Measurements from ENCODE around the gene USP10.

Gene USP10

DNA sequence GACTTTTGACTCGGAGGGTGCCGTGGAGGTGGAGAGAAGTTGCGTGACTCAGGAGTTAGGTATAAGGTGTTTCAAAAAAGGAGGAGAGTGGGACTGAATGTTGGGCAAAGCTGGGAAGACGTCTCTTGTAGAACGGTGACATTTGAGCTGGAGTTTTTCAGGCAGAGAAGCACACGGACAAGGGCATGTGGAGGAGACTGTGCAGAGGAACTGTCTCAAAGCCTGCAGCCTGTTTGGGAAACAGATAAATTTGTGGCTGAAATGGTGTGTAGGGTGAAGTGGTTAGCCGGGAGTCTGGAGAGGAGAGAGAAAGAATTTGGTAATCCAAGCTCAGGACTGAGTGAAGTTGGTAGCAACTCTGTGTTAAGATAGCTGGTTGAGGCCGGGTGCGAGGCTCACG lies 9.8 kb downstream of the USP10 start:
- DNase-seq, result no peak
- Histone ChIP-seq H3K27ac (ENCODE audit: low read length, poor library complexity, severe bottlenecking) (no peak overlapping the region), H2BK5ac (ENCODE audit: low read depth, low read length, poor library complexity, severe bottlenecking) (no peak overlapping the region), H3K79me1 (replicated peaks; ENCODE audit: low read length, poor library complexity, severe bottlenecking) (no peaks in the 10 kb centered on the region), H3K36me3 (ENCODE audit: control insufficient read depth in 1 of 2, insufficient read depth in 2 of 2, low read depth in 1 of 2, low read length in 2 of 2) (peaks cover 6 to 9% of the 10 kb centered on the region in 2 experiments), H3K23ac (ENCODE audit: low read length in 2 of 2) (no peak overlapping the region), H2BK15ac (ENCODE audit: low read depth, poor library complexity, severe bottlenecking) (no peak overlapping the region), H2AK5ac (ENCODE audit: low read length, severe bottlenecking) (no peak overlapping the region), H3K9me3 (ENCODE audit: control insufficient read depth, low read length) (no peaks in the 10 kb centered on the region), H3K4me3 (ENCODE audit: insufficient read depth in 1 of 2, low read depth in 1 of 2, low read length in 2 of 2) (no peak overlapping the region), H3K27me3 (ENCODE audit: control insufficient read depth in 1 of 2, insufficient read depth in 1 of 2, low read length in 2 of 2) (no peaks in the 10 kb centered on the region), H3K4ac (ENCODE audit: low read depth in 1 of 2, low read length in 2 of 2) (no peak overlapping the region), H2BK12ac (ENCODE audit: low read length in 2 of 2) (no peak overlapping the region), H3K4me2 (ENCODE audit: low read length, poor library complexity, severe bottlenecking) (no peak overlapping the region), H3K4me1 (ENCODE audit: control insufficient read depth, insufficient read depth, low read depth, low read length) (peaks cover 21% of the 10 kb centered on the region), H3K18ac (ENCODE audit: low read depth in 1 of 2, low read length in 2 of 2) (no peak overlapping the region), H3K9ac (ENCODE audit: low read length) (no peak overlapping the region), H4K8ac (ENCODE audit: low read length) (no peak overlapping the region), H2BK120ac (ENCODE audit: low read depth, low read length) (no peak overlapping the region), H3K14ac (ENCODE audit: low read length in 2 of 2) (no peak overlapping the region), H4K91ac (ENCODE audit: low read length) (no peak overlapping the region), H2AFZ (ENCODE audit: low read depth, low read length) (no peak overlapping the region)
- WGBS, result 86% methylated on average over 10 of the region's 10 CpGs

DNA sequence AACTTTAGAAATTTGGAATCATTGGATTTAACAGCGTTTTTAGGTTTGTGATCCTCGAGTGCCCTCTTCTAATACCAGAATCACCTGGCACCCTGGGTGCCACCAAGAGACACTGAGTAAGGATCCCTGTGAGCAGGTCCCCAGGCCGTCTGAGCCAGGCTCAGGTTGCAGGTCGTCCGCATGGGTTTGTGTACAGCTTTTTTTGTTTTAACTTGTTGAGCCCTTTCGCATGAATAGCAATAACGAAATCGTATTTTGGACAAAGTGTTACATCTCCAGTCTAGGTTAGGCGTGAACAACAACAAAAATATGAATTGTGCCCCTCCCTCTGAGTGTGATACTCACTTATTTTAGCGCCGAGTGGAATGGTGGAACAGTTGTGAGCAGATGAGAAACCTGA lies 10.9 kb downstream of the USP10 start:
- Histone ChIP-seq H3K4ac (ENCODE audit: low read depth in 1 of 2, low read length in 2 of 2) (no peak overlapping the region), H4K8ac (ENCODE audit: low read length) (no peak overlapping the region), H3K18ac (ENCODE audit: low read depth in 1 of 2, low read length in 2 of 2) (no peak overlapping the region), H2BK5ac (ENCODE audit: low read depth, low read length, poor library complexity, severe bottlenecking) (no peak overlapping the region), H3K4me2 (ENCODE audit: low read length, poor library complexity, severe bottlenecking) (no peak overlapping the region), H3K9me3 (ENCODE audit: control insufficient read depth, low read length) (no peaks in the 10 kb centered on the region), H2BK12ac (ENCODE audit: low read length in 2 of 2) (no peak overlapping the region), H3K27me3 (ENCODE audit: control insufficient read depth in 1 of 2, insufficient read depth in 1 of 2, low read length in 2 of 2) (no peaks in the 10 kb centered on the region), H3K36me3 (ENCODE audit: control insufficient read depth in 1 of 2, insufficient read depth in 2 of 2, low read depth in 1 of 2, low read length in 2 of 2) (peaks cover 6 to 9% of the 10 kb centered on the region in 2 experiments), H3K23ac (ENCODE audit: low read length in 2 of 2) (no peak overlapping the region), H2AK5ac (ENCODE audit: low read length, severe bottlenecking) (no peak overlapping the region), H2BK120ac (ENCODE audit: low read depth, low read length) (no peak overlapping the region), H3K9ac (ENCODE audit: low read length) (no peak overlapping the region), H3K14ac (ENCODE audit: low read length in 2 of 2) (no peak overlapping the region), H3K79me1 (replicated peaks; ENCODE audit: low read length, poor library complexity, severe bottlenecking) (no peaks in the 10 kb centered on the region), H2AFZ (ENCODE audit: low read depth, low read length) (no peak overlapping the region), H3K4me1 (ENCODE audit: control insufficient read depth, insufficient read depth, low read depth, low read length) (peaks cover 18% of the 10 kb centered on the region), H4K91ac (ENCODE audit: low read length) (no peak overlapping the region), H3K27ac (ENCODE audit: low read length, poor library complexity, severe bottlenecking) (no peak overlapping the region), H3K4me3 (ENCODE audit: insufficient read depth in 1 of 2, low read depth in 1 of 2, low read length in 2 of 2) (no peak overlapping the region), H2BK15ac (ENCODE audit: low read depth, poor library complexity, severe bottlenecking) (no peak overlapping the region)
- 92% methylated on average over 11 of the region's 11 CpGs for WGBS
- no peak for DNase-seq

DNA sequence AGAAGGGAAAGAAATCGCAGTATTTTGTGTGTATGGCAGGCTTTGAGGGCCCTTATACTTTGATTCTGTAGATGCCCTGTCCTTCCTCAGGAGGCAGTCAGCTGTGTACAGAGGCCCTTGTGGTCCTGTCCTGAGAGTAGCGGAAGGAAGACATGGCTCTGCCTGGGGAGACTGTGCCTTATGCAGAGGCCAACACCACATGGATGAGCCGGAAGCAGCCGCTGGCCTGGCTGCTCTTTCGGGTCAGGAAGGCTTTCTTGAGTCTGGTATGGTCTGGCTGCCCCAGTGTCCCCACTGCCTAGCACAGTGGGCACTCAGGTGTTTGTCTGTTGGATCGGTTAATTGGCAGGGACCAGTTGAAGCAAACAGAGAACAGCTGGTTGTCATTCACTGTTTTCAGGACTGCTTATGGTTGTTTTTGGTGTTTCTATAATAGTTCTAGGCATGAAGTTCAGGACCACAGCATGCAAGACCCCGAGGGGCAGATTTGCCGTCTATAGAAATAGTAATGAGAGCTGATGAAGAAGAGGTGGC lies 12.4 kb downstream of the USP10 start:
- no peak overlapping the region for H4K91ac ChIP-seq (ENCODE audit: low read length)
- no peak overlapping the region for H2BK5ac ChIP-seq (ENCODE audit: low read depth, low read length, poor library complexity, severe bottlenecking)
- no peak overlapping the region for H3K18ac ChIP-seq (ENCODE audit: low read depth in 1 of 2, low read length in 2 of 2)
- no peaks in the 10 kb centered on the region for H3K27me3 ChIP-seq (ENCODE audit: control insufficient read depth in 1 of 2, insufficient read depth in 1 of 2, low read length in 2 of 2)
- H3K36me3 ChIP-seq (ENCODE audit: control insufficient read depth in 1 of 2, insufficient read depth in 2 of 2, low read depth in 1 of 2, low read length in 2 of 2), result peaks cover 12 to 14% of the 10 kb centered on the region in 2 experiments
- no peak overlapping the region for H4K8ac ChIP-seq (ENCODE audit: low read length)
- H2BK12ac ChIP-seq (ENCODE audit: low read length in 2 of 2), result no peak overlapping the region
- 96% methylated on average over 8 of the region's 8 CpGs for WGBS
- H3K4me3 ChIP-seq (ENCODE audit: insufficient read depth in 1 of 2, low read depth in 1 of 2, low read length in 2 of 2), result no peak overlapping the region
- H3K4me1 ChIP-seq (ENCODE audit: control insufficient read depth, insufficient read depth, low read depth, low read length), result peaks cover 22% of the 10 kb centered on the region
- DNase-seq, result no peak
- H3K9ac ChIP-seq (ENCODE audit: low read length), result no peak overlapping the region
- H2AFZ ChIP-seq (ENCODE audit: low read depth, low read length), result no peak overlapping the region
- no peaks in the 10 kb centered on the region for H3K79me1 ChIP-seq (replicated peaks; ENCODE audit: low read length, poor library complexity, severe bottlenecking)
- no peak overlapping the region for H3K27ac ChIP-seq (ENCODE audit: low read length, poor library complexity, severe bottlenecking)
- H3K14ac ChIP-seq (ENCODE audit: low read length in 2 of 2), result no peak overlapping the region
- H3K23ac ChIP-seq (ENCODE audit: low read length in 2 of 2), result no peak overlapping the region
- no peak overlapping the region for H2BK15ac ChIP-seq (ENCODE audit: low read depth, poor library complexity, severe bottlenecking)
- H3K4me2 ChIP-seq (ENCODE audit: low read length, poor library complexity, severe bottlenecking), result no peak overlapping the region
- no peaks in the 10 kb centered on the region for H3K9me3 ChIP-seq (ENCODE audit: control insufficient read depth, low read length)
- no peak overlapping the region for H2BK120ac ChIP-seq (ENCODE audit: low read depth, low read length)
- no peak overlapping the region for H3K4ac ChIP-seq (ENCODE audit: low read depth in 1 of 2, low read length in 2 of 2)
- no peak overlapping the region for H2AK5ac ChIP-seq (ENCODE audit: low read length, severe bottlenecking)

DNA sequence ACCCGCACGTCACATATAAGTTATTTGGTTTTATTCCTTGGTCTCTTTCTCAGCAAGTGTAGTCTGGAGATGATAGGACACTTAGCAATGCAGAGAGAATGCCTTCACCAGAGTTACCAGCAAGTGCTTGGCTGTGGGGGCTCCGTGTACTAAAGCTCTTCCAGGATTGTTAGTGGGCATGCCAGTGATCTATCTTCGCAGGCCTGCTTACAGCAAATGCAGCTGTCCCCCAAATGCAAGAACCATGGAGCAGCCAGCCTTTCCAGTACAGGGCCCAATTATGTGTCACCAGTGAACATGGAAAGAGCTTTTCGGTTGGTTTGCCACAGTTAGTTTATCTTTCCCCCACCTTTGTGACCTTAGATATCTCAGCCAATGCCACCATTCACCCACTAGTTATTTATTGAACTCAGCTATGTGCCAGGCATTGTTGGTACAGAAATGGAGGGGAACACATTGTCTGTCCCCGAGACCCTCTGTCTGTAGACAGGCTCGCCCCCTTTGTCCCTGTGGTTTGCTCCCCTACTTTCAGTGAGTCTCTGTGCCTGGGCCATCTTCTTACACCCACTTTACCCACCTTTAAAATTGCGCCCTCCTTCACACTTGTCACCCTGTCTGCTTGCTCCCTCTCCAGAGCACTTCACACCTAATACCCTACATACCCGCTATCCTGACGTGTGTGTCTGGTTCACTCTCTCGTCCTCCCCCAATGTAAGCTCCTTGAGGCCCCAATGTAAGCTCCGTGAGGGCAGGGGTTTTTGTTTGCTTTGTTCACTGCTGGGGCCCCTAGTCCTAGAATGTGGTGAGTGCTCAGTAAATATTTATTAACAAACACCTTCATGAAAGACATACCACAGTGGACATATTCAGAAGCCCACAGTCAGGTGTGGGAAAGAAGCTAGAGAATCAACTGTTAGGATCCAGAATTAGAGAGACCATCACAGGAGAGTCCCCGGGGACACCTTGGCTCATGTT lies 13.3 kb downstream of the USP10 start:
- Histone ChIP-seq H2BK5ac (ENCODE audit: low read depth, low read length, poor library complexity, severe bottlenecking) (no peak overlapping the region), H4K8ac (ENCODE audit: low read length) (no peak overlapping the region), H2BK120ac (ENCODE audit: low read depth, low read length) (no peak overlapping the region), H4K91ac (ENCODE audit: low read length) (no peak overlapping the region), H3K9me3 (ENCODE audit: control insufficient read depth, low read length) (no peaks in the 10 kb centered on the region), H3K4me2 (ENCODE audit: low read length, poor library complexity, severe bottlenecking) (no peak overlapping the region), H2BK12ac (ENCODE audit: low read length in 2 of 2) (peak overlapping the region in 1 of 2 experiments; percentile 18), H2BK15ac (ENCODE audit: low read depth, poor library complexity, severe bottlenecking) (no peak overlapping the region), H3K4me1 (ENCODE audit: control insufficient read depth, insufficient read depth, low read depth, low read length) (peaks cover 18% of the 10 kb centered on the region), H2AK5ac (ENCODE audit: low read length, severe bottlenecking) (no peak overlapping the region), H3K14ac (ENCODE audit: low read length in 2 of 2) (no peak overlapping the region), H2AFZ (ENCODE audit: low read depth, low read length) (no peak overlapping the region), H3K27ac (ENCODE audit: low read length, poor library complexity, severe bottlenecking) (no peak overlapping the region), H3K4me3 (ENCODE audit: insufficient read depth in 1 of 2, low read depth in 1 of 2, low read length in 2 of 2) (no peak overlapping the region), H3K9ac (ENCODE audit: low read length) (no peak overlapping the region), H3K79me1 (replicated peaks; ENCODE audit: low read length, poor library complexity, severe bottlenecking) (no peaks in the 10 kb centered on the region), H3K18ac (ENCODE audit: low read depth in 1 of 2, low read length in 2 of 2) (no peak overlapping the region), H3K4ac (ENCODE audit: low read depth in 1 of 2, low read length in 2 of 2) (peak overlapping the region in 1 of 2 experiments; percentile 15), H3K23ac (ENCODE audit: low read length in 2 of 2) (no peak overlapping the region), H3K36me3 (ENCODE audit: control insufficient read depth in 1 of 2, insufficient read depth in 2 of 2, low read depth in 1 of 2, low read length in 2 of 2) (peaks cover 10 to 14% of the 10 kb centered on the region in 2 experiments), H3K27me3 (ENCODE audit: control insufficient read depth in 1 of 2, insufficient read depth in 1 of 2, low read length in 2 of 2) (no peaks in the 10 kb centered on the region)
- WGBS, result 93% methylated on average over 13 of the region's 13 CpGs
- DNase-seq, result no peak

Measured in mesenchymal stem cell (in vitro differentiated cells and primary cell).